GM19238 (cell line): ENCODE data around the gene ADGRB3.

Source experiments
- DNase-seq: peaks from one replicate; pipeline ENCODE4 v3.0.0; 2011; ENCODE audit warnings: low spot score; ENCODE audit not compliant: insufficient read length

ADGRB3 gene

GRCh38 chr6:68701159-68701558 lies 66.1 kb downstream of the ADGRB3 start:
- DNase-seq: no peak

GRCh38 chr6:68704485-68704884 lies 69.4 kb downstream of the ADGRB3 start:
- DNase-seq: no peak

- no peak for DNase-seq
These were observed 74.0 kb downstream of the ADGRB3 start for GRCh38 chr6:68709091-68709490.

GRCh38 chr6:68709882-68710281 lies 74.8 kb downstream of the ADGRB3 start:
- no peak for DNase-seq

GRCh38 chr6:68710496-68710895 lies 75.4 kb downstream of the ADGRB3 start:
- no peak for DNase-seq

GRCh38 chr6:68710916-68711315 lies 75.8 kb downstream of the ADGRB3 start:
- no peak for DNase-seq

GRCh38 chr6:68711386-68712000 lies 76.4 kb downstream of the ADGRB3 start:
- no peak for DNase-seq

- DNase-seq: no peak
These were observed 81.5 kb downstream of the ADGRB3 start for GRCh38 chr6:68716620-68717019.

GRCh38 chr6:68718385-68719073 lies 83.4 kb downstream of the ADGRB3 start:
- DNase-seq: no peak

- no peak for DNase-seq
These were observed 84.7 kb downstream of the ADGRB3 start for GRCh38 chr6:68719761-68720160.

GRCh38 chr6:68722891-68723527 lies 87.9 kb downstream of the ADGRB3 start:
- DNase-seq: no peak

GRCh38 chr6:68724060-68724459 lies 89.0 kb downstream of the ADGRB3 start:
- DNase-seq: no peak

GRCh38 chr6:68726337-68726736 lies 91.3 kb downstream of the ADGRB3 start:
- DNase-seq: no peak

GRCh38 chr6:68726992-68727391 lies 91.9 kb downstream of the ADGRB3 start:
- DNase-seq: no peak

- DNase-seq: no peak
These were observed 92.6 kb downstream of the ADGRB3 start for GRCh38 chr6:68727699-68728098.

- DNase-seq: no peak
These were observed 93.3 kb downstream of the ADGRB3 start for GRCh38 chr6:68728159-68728979.

- DNase-seq: no peak
These were observed 94.4 kb downstream of the ADGRB3 start for GRCh38 chr6:68729377-68729903.

GRCh38 chr6:68730291-68731054 lies 95.4 kb downstream of the ADGRB3 start:
- DNase-seq: no peak

GRCh38 chr6:68732423-68732822 lies 97.3 kb downstream of the ADGRB3 start:
- no peak for DNase-seq

- no peak for DNase-seq
These were observed 100.8 kb downstream of the ADGRB3 start for GRCh38 chr6:68735866-68736265.

- no peak for DNase-seq
These were observed 102.0 kb downstream of the ADGRB3 start for GRCh38 chr6:68737061-68737460.
